GM21825 (cell line): ENCODE measurements around the gene PREPL.
"Not testable (repeated sequence)": the region's sequence is repeated elsewhere in the genome, so short reads cannot be mapped to it uniquely, and the experiment has no call there.

Source experiments
- ATAC-seq: cut with Tn5 transposase; IDR thresholded peaks from one replicate; pipeline ENCODE4 v1.9.1; 2021; ENCODE audit warnings: mild to moderate bottlenecking, moderate library complexity; ENCODE audit not compliant: unreplicated experiment

Gene PREPL

DNA sequence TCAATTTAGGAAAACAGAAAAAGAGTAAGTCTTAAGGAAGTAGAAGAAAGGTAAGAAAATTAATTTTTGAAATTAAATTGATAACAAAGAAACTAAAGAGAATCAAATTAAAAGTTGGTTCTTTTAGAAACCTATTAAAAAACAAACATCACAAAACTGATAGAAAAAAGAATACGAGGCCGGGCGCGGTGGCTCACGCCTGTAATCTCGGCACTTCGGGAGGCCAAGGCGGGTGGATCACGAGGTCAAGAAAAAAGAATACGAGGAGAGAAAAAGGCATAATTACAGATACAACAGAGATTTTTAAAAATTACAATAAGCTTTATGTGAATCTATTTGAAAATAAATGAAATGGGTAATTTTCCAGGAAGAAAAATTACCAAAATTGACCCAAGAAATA is 11.8 kb downstream of the PREPL start:
- ATAC-seq, result no peak

DNA sequence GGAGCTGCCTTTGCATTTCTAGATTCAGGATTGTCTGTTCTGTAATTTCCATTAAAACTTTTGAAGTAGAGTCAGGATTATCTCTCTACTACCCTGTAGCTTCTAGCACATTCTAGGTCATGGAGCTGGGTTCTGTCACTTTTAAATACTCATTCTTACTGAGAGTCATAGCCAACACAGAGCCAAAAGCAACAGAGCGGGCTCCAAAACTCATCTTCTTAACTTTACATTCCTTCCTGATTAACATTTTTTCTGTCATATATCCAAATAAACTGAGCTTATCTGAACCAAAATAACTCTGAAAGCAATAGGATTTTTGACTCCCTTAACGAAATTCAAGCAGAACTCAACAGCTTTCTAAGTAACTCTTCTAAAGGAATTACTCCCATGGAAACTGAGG is 12.9 kb downstream of the PREPL start:
- no peak for ATAC-seq

GRCh38 chr2:44347526-44347925 is 13.8 kb downstream of the PREPL start:
- no peak for ATAC-seq

GRCh38 chr2:44342854-44343253 is 18.4 kb downstream of the PREPL start:
- ATAC-seq, result no peak

GRCh38 chr2:44335806-44336538 is 25.3 kb downstream of the PREPL start:
- ATAC-seq, result no peak

DNA sequence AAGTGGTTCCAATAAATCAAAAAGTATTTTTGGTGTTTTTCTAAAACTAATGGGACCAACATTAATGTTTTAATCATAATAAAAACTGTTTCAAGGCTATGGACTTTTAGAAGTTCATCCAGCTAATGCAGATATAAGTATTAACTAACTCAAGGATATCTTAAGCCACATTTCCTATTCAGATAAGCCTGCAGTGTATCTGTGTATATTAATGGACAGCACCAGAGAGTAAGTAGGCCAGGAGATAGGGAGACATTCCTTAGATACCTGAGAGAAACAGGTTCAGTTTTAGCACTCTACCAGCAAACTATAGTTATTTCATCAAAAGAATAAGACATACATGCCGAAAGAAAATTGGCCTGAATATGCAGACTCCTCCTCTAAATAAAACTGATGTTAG is 27.3 kb downstream of the PREPL start:
- ATAC-seq, result no peak

GRCh38 chr2:44330801-44331200 is 30.5 kb downstream of the PREPL start:
- no peak for ATAC-seq

DNA sequence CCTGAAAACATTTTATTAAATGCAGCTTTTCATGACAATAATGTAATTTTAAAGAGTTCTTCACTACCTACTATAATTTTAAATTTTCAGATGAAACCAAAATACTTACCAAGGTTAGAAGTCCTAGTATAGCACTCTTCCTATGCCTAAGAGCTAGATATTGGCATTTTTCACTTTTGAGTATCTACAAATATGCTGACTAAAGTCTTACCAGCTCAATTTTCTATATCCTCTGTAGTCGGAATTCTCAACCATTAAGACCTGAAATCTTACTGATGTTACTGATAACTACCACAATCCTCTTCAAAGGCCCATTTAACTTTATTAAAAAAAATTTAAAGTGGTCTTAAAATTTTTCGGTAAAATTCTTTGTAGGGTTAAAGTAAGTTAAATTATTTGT is 32.0 kb downstream of the PREPL start:
- ATAC-seq, result no peak

GRCh38 chr2:44328750-44329149 is 32.5 kb downstream of the PREPL start:
- ATAC-seq, result no peak

- ATAC-seq, result no peak
Observed at GRCh38 chr2:44326548-44327264, 34.6 kb downstream of the PREPL start.

DNA sequence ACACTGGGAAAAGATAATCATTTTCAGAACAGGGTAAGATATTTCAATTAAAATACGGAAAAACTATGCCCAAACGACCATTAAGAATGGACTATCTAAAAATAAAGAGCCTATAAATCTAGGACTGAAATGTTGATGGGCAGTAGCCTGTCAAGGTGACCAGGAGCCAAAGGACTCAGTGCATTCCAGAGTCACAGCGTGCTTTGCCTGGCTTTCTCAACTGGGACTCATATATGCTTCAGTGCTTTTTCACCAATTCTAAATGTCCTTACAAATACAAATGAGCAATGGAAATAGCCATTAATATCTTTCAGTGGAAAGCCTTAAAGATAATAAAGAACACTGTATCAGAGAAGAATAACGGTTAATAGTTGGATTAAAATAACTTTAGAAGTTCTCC is 35.4 kb downstream of the PREPL start:
- ATAC-seq, result no peak

DNA sequence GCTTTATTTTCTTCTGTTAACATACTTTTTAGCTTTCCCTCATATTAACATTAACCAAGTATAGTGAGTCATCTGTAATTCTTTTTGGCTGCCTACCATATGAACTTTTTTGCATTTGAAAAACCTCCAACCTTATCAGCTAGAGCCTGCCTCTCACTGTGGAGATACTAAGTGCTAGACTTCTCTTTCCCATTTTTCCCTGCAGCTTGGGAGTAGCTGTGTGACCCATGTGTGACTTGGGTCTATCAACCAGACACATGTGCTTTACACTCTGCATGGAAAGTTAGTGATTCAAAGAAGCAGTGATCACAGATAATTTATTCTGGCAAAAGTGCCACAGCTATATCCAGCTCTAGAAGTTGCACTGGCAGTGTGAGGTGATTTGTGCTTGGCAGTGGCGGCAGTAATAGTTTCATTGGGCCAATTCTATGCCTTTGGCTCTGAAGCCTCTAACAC is 36.3 kb downstream of the PREPL start:
- no peak for ATAC-seq

GRCh38 chr2:44321360-44321759 is 39.9 kb downstream of the PREPL start:
- ATAC-seq, result no peak

- ATAC-seq, result no peak
Observed at GRCh38 chr2:44320832-44321231, 40.5 kb downstream of the PREPL start.

- no peak for ATAC-seq
Observed at GRCh38 chr2:44315945-44316344, 45.3 kb downstream of the PREPL start.

GRCh38 chr2:44314362-44314761 is 46.9 kb downstream of the PREPL start:
- ATAC-seq, result no peak

GRCh38 chr2:44310287-44310686 is 51.0 kb downstream of the PREPL start:
- ATAC-seq, result no peak

DNA sequence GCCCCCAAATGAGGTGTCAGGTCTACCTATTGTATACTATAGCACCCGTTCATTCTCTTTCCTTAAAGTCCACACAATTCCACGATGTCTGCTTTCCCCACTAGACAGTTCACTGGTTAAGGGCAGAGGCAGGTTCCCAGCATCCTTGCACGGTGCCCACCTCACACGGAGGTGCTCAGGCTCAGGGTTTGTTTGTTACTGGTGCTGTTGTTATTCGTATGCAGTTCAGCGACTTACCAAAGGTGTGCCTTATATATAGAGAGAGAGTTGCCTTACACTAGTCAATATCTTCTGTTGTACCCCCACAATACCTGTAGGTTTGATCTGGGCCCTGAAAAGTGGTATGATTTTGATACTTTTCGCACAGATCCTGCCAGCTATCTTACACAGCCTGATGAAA is 55.4 kb downstream of the PREPL start:
- no peak for ATAC-seq

- no peak for ATAC-seq
Observed at GRCh38 chr2:44304258-44304657, 57.0 kb downstream of the PREPL start.

DNA sequence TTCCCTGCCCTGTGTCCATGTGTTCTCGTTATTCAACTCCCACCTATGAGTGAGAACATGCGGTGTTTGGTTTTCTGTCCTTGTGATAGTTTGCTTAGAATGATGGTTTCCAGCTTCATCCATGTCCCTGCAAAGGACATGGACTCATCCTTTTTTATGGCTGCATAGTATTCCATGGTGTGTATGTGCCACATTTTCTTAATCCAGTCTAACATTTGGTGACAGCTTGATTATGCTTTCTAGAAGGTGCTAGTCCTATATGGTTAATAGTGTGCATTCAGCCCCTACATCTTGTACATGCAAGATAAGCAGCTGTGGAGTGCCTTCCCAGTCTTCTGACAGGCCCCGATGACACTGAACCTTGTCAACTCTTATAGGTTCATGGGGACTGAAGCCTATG is 57.5 kb downstream of the PREPL start:
- not testable (repeated sequence) for ATAC-seq

DNA sequence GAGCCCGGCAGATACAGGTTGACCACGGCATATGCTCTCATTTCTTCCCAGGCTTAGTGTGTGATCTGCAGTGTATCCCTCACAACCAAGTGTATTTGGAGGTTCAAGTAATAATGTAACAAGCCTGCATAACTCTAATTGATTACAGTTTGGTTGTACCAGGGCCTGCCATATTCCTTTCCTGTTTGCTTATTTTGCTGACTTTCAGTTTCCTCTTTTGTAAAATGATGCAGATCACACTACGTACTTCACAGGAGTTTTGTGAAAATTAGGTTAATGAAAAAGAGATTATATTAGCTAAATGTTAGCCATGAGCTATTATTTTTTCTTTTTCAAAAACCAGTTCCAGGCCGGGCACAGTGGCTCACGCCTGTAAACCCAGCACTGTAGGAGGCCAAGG is 60.2 kb downstream of the PREPL start:
- ATAC-seq, result no peak

GRCh38 chr2:44299635-44300034 is 61.7 kb downstream of the PREPL start:
- no peak for ATAC-seq

- ATAC-seq, result no peak
Observed at GRCh38 chr2:44297431-44297830, 63.9 kb downstream of the PREPL start.
